WTC11 (cell line): ENCODE measurements around the gene PCSK2.

ENCODE experiments used
- ETV6 ChIP-seq: sonication (generic); formaldehyde crosslinking; IDR thresholded peaks from 2 replicates; pipeline ENCODE4 v1.8.1; 2022; ENCODE audit warnings: mild to moderate bottlenecking, missing genetic modification reagents
- FOXP1 ChIP-seq: sonication (generic); formaldehyde crosslinking; IDR thresholded peaks from 2 replicates; pipeline ENCODE4 v1.8.0; 2022; ENCODE audit warnings: missing genetic modification reagents, mild to moderate bottlenecking, moderate library complexity, borderline replicate concordance
- MAX ChIP-seq: sonication (generic); formaldehyde crosslinking; IDR thresholded peaks from 2 replicates; pipeline ENCODE4 v1.8.0; 2022; ENCODE audit warnings: mild to moderate bottlenecking, missing genetic modification reagents
- NFE2L1 ChIP-seq: sonication (generic); formaldehyde crosslinking; IDR thresholded peaks from 2 replicates; pipeline ENCODE4 v1.8.1; 2023; ENCODE audit warnings: missing genetic modification reagents
- TEAD4 ChIP-seq: sonication (generic); formaldehyde crosslinking; IDR thresholded peaks from 2 replicates; pipeline ENCODE4 v1.8.0; 2022; ENCODE audit warnings: mild to moderate bottlenecking, missing genetic modification reagents
- ZNF121 ChIP-seq: sonication (generic); formaldehyde crosslinking; IDR thresholded peaks from 2 replicates; pipeline ENCODE4 v1.8.0; 2023; ENCODE audit warnings: missing genetic modification reagents
- TF ChIP-seq, protein P1 (sequence below): sonication (generic); formaldehyde crosslinking; IDR thresholded peaks from 2 replicates; pipeline ENCODE4 v1.8.0; 2022; ENCODE audit warnings: mild to moderate bottlenecking, missing genetic modification reagents
- TF ChIP-seq, protein P2 (sequence below): sonication (generic); formaldehyde crosslinking; IDR thresholded peaks from 2 replicates; pipeline ENCODE4 v1.8.1; 2023; ENCODE audit warnings: mild to moderate bottlenecking, moderate library complexity, missing genetic modification reagents
- TF ChIP-seq, protein P3 (sequence below): fragments of 200-600 bp; IDR thresholded peaks from 2 replicates; pipeline ENCODE4 v1.8.0; 2022; ENCODE audit warnings: antibody characterized with exemption

DNA sequence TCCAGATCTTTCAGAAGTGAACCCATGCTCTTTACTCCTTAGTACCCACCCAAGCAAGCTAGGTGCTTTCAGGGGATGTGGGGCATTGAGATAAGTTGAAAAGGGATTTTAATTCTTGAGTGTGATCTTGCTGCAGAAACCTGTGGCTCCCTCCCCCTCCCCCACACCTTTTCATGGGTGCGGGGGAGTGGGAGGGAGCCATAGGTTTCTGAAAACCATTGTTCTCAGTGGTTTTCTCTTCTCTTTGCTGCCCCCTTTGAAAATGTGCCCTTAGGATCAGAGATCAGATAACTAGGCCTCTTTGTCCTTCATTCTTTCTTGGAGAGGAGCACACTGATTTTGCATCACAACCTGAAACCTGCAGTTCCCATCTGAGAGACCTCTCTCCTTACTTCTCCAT, 2.4 kb downstream of the PCSK2 start:
- TF ChIP-seq TEAD4 (no peak), NFE2L1 (no peak), ETV6 (CRISPR knock-in tag) (no peak), ZNF121 (CRISPR knock-in tag) (no peak), FOXP1 (CRISPR knock-in tag) (no peak), MAX (no peak)
- TF ChIP-seq, protein P1, sequence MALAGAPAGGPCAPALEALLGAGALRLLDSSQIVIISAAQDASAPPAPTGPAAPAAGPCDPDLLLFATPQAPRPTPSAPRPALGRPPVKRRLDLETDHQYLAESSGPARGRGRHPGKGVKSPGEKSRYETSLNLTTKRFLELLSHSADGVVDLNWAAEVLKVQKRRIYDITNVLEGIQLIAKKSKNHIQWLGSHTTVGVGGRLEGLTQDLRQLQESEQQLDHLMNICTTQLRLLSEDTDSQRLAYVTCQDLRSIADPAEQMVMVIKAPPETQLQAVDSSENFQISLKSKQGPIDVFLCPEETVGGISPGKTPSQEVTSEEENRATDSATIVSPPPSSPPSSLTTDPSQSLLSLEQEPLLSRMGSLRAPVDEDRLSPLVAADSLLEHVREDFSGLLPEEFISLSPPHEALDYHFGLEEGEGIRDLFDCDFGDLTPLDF (CRISPR knock-in tag) = no peak
- TF ChIP-seq, protein P2, sequence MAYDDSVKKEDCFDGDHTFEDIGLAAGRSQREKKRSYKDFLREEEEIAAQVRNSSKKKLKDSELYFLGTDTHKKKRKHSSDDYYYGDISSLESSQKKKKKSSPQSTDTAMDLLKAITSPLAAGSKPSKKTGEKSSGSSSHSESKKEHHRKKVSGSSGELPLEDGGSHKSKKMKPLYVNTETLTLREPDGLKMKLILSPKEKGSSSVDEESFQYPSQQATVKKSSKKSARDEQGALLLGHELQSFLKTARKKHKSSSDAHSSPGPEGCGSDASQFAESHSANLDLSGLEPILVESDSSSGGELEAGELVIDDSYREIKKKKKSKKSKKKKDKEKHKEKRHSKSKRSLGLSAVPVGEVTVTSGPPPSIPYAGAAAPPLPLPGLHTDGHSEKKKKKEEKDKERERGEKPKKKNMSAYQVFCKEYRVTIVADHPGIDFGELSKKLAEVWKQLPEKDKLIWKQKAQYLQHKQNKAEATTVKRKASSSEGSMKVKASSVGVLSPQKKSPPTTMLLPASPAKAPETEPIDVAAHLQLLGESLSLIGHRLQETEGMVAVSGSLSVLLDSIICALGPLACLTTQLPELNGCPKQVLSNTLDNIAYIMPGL (CRISPR knock-in tag) = no peak
- TF ChIP-seq, protein P3, sequence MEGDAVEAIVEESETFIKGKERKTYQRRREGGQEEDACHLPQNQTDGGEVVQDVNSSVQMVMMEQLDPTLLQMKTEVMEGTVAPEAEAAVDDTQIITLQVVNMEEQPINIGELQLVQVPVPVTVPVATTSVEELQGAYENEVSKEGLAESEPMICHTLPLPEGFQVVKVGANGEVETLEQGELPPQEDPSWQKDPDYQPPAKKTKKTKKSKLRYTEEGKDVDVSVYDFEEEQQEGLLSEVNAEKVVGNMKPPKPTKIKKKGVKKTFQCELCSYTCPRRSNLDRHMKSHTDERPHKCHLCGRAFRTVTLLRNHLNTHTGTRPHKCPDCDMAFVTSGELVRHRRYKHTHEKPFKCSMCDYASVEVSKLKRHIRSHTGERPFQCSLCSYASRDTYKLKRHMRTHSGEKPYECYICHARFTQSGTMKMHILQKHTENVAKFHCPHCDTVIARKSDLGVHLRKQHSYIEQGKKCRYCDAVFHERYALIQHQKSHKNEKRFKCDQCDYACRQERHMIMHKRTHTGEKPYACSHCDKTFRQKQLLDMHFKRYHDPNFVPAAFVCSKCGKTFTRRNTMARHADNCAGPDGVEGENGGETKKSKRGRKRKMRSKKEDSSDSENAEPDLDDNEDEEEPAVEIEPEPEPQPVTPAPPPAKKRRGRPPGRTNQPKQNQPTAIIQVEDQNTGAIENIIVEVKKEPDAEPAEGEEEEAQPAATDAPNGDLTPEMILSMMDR = no peak
